LNCAP (cell line): Measurements from ENCODE around the gene CNN2.

ENCODE experiments used
- TF ChIP-seq, protein P1 (sequence below): fragments of 450-650 bp; IDR thresholded peaks from 2 replicates; pipeline ENCODE4 v1.5.1; 2017; ENCODE audit warnings: mild to moderate bottlenecking

The CNN2 gene

GRCh38 chr19:1010586-1011510 lies 15.6 kb upstream of the CNN2 start:
- TF ChIP-seq, protein P1, sequence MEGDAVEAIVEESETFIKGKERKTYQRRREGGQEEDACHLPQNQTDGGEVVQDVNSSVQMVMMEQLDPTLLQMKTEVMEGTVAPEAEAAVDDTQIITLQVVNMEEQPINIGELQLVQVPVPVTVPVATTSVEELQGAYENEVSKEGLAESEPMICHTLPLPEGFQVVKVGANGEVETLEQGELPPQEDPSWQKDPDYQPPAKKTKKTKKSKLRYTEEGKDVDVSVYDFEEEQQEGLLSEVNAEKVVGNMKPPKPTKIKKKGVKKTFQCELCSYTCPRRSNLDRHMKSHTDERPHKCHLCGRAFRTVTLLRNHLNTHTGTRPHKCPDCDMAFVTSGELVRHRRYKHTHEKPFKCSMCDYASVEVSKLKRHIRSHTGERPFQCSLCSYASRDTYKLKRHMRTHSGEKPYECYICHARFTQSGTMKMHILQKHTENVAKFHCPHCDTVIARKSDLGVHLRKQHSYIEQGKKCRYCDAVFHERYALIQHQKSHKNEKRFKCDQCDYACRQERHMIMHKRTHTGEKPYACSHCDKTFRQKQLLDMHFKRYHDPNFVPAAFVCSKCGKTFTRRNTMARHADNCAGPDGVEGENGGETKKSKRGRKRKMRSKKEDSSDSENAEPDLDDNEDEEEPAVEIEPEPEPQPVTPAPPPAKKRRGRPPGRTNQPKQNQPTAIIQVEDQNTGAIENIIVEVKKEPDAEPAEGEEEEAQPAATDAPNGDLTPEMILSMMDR: no peak

DNA sequence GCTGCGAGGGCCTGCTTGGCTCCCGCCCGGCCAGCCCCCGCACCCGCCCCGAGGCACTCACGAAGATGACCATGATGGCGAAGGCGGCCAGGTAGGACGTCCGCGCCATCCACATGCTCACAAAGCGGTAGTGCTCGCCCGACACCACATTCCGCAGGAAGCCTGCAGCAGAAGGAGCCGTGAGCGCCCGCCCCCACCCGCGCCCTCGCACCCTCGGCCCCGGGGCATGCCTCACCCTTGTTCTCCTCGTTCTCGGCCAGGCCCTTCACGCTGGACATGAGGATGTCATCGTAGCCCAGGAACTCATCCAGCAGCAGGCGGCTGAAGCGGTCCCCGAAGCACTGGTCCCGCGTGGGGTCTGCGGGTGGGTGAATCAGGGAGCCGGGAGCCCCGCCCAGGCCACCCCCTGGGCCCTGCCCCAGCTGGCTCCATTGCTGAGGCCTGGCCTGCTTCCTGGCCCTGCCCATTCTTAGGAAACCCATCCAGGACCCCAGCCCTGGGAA lies 14.5 kb upstream of the CNN2 start:
- TF ChIP-seq, protein P1: no peak

- TF ChIP-seq, protein P1: no peak
Measured at GRCh38 chr19:1012334-1012733, 14.1 kb upstream of the CNN2 start.

DNA sequence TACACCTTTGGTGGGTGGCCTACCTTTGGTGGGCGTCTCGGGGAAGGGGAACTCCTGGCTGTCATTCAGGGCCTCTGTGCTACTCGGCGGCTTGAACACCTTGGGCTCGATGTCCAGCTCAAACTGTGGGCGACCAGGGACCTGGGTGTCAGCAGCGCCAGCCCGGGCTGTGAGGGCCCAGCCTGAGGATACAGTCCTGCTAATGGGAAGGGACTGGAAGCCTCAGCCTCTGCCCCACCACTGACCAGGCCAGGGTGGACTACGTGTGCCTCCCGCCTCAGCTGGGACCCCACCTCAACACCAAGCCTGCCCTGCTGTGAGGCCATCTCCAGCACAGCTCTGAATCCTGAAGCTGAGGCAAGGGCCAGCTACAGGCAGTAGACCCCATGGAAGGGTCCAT lies 13.2 kb upstream of the CNN2 start:
- TF ChIP-seq, protein P1: no peak

DNA sequence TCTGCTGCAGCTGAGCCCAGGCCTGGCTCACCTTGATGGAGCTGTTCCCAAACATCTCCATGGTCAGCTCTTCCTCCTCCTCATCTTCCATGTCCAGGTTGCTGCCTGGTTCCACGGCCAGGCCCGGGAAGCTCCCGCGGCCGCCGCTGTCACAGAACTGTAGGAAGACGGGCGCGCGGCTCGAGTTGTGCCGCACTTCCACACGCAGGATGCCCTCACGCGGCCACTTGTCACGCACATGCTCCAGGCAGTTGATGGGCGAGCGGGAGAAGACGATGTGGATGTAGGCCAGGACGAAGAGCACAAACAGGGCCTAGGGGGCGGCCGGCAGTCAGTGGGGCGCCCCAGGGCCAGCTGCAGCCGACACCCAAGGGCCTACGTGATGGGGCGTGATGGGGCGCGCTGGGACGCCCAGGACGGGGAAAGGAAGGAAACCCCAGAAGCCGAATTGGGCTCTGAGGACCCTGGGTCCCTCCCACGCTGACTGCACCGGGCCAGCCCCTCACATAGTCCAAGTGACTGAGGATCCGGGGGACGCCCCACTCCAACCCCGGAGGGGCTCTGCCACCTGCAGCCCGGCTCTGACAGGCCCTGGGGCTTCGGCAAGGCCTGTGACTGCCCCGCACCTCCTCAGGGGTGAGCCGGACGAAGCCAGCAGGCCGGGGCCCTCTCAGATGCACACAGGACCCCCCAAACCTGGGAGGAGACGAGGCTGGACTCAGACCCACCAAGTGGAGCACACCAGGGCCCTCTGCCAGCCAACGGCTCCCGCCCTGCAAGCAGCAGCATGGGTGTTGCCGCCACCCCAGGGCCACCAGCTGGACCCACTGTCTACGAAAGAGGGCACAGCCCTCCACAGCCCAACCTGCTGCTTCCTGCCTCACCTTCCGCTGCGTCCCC lies 12.0 kb upstream of the CNN2 start:
- TF ChIP-seq, protein P1: no peak

- TF ChIP-seq, protein P1: no peak
Measured at GRCh38 chr19:1015061-1015781, 11.2 kb upstream of the CNN2 start.
